ENCODE results near the gene CCNY.

The CCNY gene

GRCh38 chr10:35575640-35576039, 239.3 kb downstream of the CCNY start:
- no peak for FAIRE-seq

GRCh38 chr10:35576730-35577129, 240.4 kb downstream of the CCNY start:
- no peak for FAIRE-seq
- no peak for DNase-seq (ENCODE audit: low spot score)

More at GRCh38 chr10:35575640-35576039, 239.3 kb downstream of the CCNY start:
- DNase-seq (ENCODE audit: low spot score) = no peak

- FAIRE-seq (no peak), DNase-seq (ENCODE audit: low spot score) (no peak)
Measured at GRCh38 chr10:35577926-35578617, 241.8 kb downstream of the CCNY start.

GRCh38 chr10:35578618-35578956, 242.3 kb downstream of the CCNY start:
- no peak for FAIRE-seq
- DNase-seq (ENCODE audit: low spot score) = no peak

- no peak for FAIRE-seq
- no peak for DNase-seq (ENCODE audit: low spot score)
Measured at GRCh38 chr10:35579116-35579515, 242.8 kb downstream of the CCNY start.

- no peak for FAIRE-seq
- DNase-seq (ENCODE audit: low spot score) = no peak
Measured at GRCh38 chr10:35579726-35580422, 243.6 kb downstream of the CCNY start.

- no peak for FAIRE-seq
- DNase-seq (ENCODE audit: low spot score) = no peak
Measured at GRCh38 chr10:35580423-35580770, 244.1 kb downstream of the CCNY start.

- DNase-seq (ENCODE audit: low spot score) (no peak), FAIRE-seq (no peak)
Measured at GRCh38 chr10:35581655-35582054, 245.3 kb downstream of the CCNY start.

GRCh38 chr10:35584946-35585345, 248.6 kb downstream of the CCNY start:
- DNase-seq (ENCODE audit: low spot score) (no peak), FAIRE-seq (no peak)

GRCh38 chr10:35585356-35585755, 249.0 kb downstream of the CCNY start:
- DNase-seq (ENCODE audit: low spot score) (no peak), FAIRE-seq (peak; percentile 46)

- DNase-seq (ENCODE audit: low spot score) = no peak
- FAIRE-seq = no peak
Measured at GRCh38 chr10:35585903-35586535, 249.7 kb downstream of the CCNY start.

GRCh38 chr10:35588836-35589235, 252.5 kb downstream of the CCNY start:
- no peak for FAIRE-seq
- DNase-seq (ENCODE audit: low spot score) = no peak

GRCh38 chr10:35592441-35592840, 256.1 kb downstream of the CCNY start:
- no peak for FAIRE-seq

GRCh38 chr10:35594115-35595079, 258.1 kb downstream of the CCNY start:
- FAIRE-seq (peak; percentile 17), DNase-seq (ENCODE audit: low spot score) (no peak)

More at GRCh38 chr10:35592441-35592840, 256.1 kb downstream of the CCNY start:
- DNase-seq (ENCODE audit: low spot score) = no peak

GRCh38 chr10:35595106-35595505, 258.8 kb downstream of the CCNY start:
- DNase-seq (ENCODE audit: low spot score) (no peak), FAIRE-seq (peak; percentile 30)

GRCh38 chr10:35598379-35598778, 262.1 kb downstream of the CCNY start:
- DNase-seq (ENCODE audit: low spot score) (no peak), FAIRE-seq (no peak)

- DNase-seq (ENCODE audit: low spot score) (no peak), FAIRE-seq (no peak)
Measured at GRCh38 chr10:35600193-35600592, 263.9 kb downstream of the CCNY start.

- no peak for DNase-seq (ENCODE audit: low spot score)
Measured at GRCh38 chr10:35605191-35605590, 268.9 kb downstream of the CCNY start, which contains the start of gene GJD4. GJD4 (plus strand) TSS chr10:35605341; CDS start chr10:35605568, 227 bp downstream.

GRCh38 chr10:35606430-35606829, 270.1 kb downstream of the CCNY start:
- no peak for FAIRE-seq
- DNase-seq (ENCODE audit: low spot score) = no peak

More at GRCh38 chr10:35605191-35605590, 268.9 kb downstream of the CCNY start, which contains the start of gene GJD4:
- no peak for FAIRE-seq

GRCh38 chr10:35607475-35608327, 271.4 kb downstream of the CCNY start:
- no peak for DNase-seq (ENCODE audit: low spot score)
- FAIRE-seq = no peak

All from urothelium cell line (cell line).